Adrenal gland (tissue), 5 donors: ENCODE data around the gene OR51A4.

ENCODE experiments used
- POLR2A ChIP-seq, 2 donors: fragments of 450-650 bp; IDR thresholded peaks; one replicate each; pipeline ENCODE4 v1.6.1; 2017; ENCODE audit warnings: antibody characterized with exemption in 2 of 2, mild to moderate bottlenecking in 2 of 2, moderate library complexity in 1 of 2
- TF ChIP-seq, protein P1 (sequence below), 6 experiments: fragments of 450-650 bp in 4 of 6; fragments of 200-600 bp in 2 of 6; sonication (generic) in 1 of 6; IDR thresholded peaks; 1 replicate in 5 of 6; 2 replicates in 1 of 6; pipeline versions ENCODE4 v1.5.1 to v1.8.0; 2016 to 2021; ENCODE audit warnings: antibody characterized with exemption in 6 of 6, mild to moderate bottlenecking in 2 of 6, moderate library complexity in 1 of 6
- donor health status: DM: no; HTN: no; CAD: no.

GRCh38 chr11:4932751-4933150 is 14.7 kb downstream of the OR51A4 start:
- TF ChIP-seq, protein P1, sequence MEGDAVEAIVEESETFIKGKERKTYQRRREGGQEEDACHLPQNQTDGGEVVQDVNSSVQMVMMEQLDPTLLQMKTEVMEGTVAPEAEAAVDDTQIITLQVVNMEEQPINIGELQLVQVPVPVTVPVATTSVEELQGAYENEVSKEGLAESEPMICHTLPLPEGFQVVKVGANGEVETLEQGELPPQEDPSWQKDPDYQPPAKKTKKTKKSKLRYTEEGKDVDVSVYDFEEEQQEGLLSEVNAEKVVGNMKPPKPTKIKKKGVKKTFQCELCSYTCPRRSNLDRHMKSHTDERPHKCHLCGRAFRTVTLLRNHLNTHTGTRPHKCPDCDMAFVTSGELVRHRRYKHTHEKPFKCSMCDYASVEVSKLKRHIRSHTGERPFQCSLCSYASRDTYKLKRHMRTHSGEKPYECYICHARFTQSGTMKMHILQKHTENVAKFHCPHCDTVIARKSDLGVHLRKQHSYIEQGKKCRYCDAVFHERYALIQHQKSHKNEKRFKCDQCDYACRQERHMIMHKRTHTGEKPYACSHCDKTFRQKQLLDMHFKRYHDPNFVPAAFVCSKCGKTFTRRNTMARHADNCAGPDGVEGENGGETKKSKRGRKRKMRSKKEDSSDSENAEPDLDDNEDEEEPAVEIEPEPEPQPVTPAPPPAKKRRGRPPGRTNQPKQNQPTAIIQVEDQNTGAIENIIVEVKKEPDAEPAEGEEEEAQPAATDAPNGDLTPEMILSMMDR (IDR thresholded peaks at IDR 0.05), result no peak
- no peak for TF ChIP-seq POLR2A (IDR thresholded peaks at IDR 0.05)
